Heart right ventricle (tissue), 16 donors: ENCODE data around the gene SEC61B. TPM values are rescaled to one million over a fixed set of nuclear protein-coding genes. Genes with fewer than 3 reads are reported as not detected.
"Not testable (repeated sequence)": the region's sequence is repeated elsewhere in the genome, so short reads cannot be mapped to it uniquely, and the experiment has no call there.

ENCODE experiments used
- ATAC-seq, 8 donors: fragments of 200-7000 bp; cut with Tn5 transposase; one replicate each; pipeline ENCODE4 v1.9.1; 2020; ENCODE audit warnings: mild to moderate bottlenecking in 8 of 8, moderate library complexity in 8 of 8, moderate number of reproducible peaks in 1 of 8
- DNase-seq, 2 donors: peaks; one replicate each; pipeline ENCODE4 v3.0.0-alpha.2; 2020
- H3K27ac ChIP-seq, 10 donors: fragments of 200-600 bp; sonication (generic) in 2 of 10; one replicate each; pipeline versions ENCODE4 v1.5.0 to v1.8.0; 2020 to 2022; ENCODE audit warnings: mild to moderate bottlenecking in 3 of 10
- H3K27me3 ChIP-seq, 7 donors: fragments of 200-600 bp; one replicate each; pipeline ENCODE4 v1.8.0; 2021 to 2022; ENCODE audit warnings: mild to moderate bottlenecking in 2 of 7
- H3K36me3 ChIP-seq, 9 donors: fragments of 200-600 bp; sonication (generic) in 1 of 9; one replicate each; pipeline versions ENCODE4 v1.5.0 to v1.8.0; 2020 to 2022; ENCODE audit warnings: mild to moderate bottlenecking in 2 of 9
- H3K4me1 ChIP-seq, 9 donors: fragments of 200-600 bp; sonication (generic) in 1 of 9; one replicate each; pipeline versions ENCODE4 v1.5.0 to v1.8.0; 2020 to 2022; ENCODE audit warnings: mild to moderate bottlenecking in 4 of 9
- H3K4me3 ChIP-seq, 10 donors: fragments of 200-600 bp; sonication (generic) in 2 of 10; one replicate each; pipeline versions ENCODE4 v1.5.0 to v1.8.0; 2020 to 2022; ENCODE audit warnings: mild to moderate bottlenecking in 7 of 10, moderate library complexity in 2 of 10
- H3K9me3 ChIP-seq, 11 donors: fragments of 200-600 bp in 10 of 11; sonication (generic) in 2 of 11; one replicate each; pipeline versions ENCODE4 v1.5.0 to v1.8.0; 2013 to 2022; ENCODE audit warnings: mild to moderate bottlenecking in 2 of 11, control low read depth in 1 of 11, moderate library complexity in 1 of 11
- CTCF ChIP-seq, 9 donors: fragments of 200-600 bp; sonication (generic) in 2 of 9; IDR thresholded peaks; one replicate each; pipeline versions ENCODE4 v1.5.0 to v1.8.0; 2021 to 2022; ENCODE audit warnings: antibody characterized with exemption in 9 of 9, mild to moderate bottlenecking in 5 of 9, moderate library complexity in 1 of 9
- WGBS, 2 donors: extraction: QIAGEN DNeasy Blood & Tissue Kit; methylation state at CpG; one replicate each; pipeline ENCODE4 v1.1.7; 2013; ENCODE audit warnings: inconsistent platforms in 1 of 2; 5-methylcytosine and 5-hydroxymethylcytosine counted together
- intact Hi-C, 10 donors: fragments of 100-400 bp; cut with DNase I; formaldehyde crosslinking; loops; one replicate each; pipeline versions ENCODE4 v1.11.1 to v1.14.2; 2022
- polyA plus RNA-seq, 2 donors: library from polyadenylated mRNA; stranded (reverse); fragments of 200-250 nt; gene quantifications; one replicate each; pipeline ENCODE4 v1.2.3, GENCODE V29; 2013
- total RNA-seq, 10 donors: library from RNA; stranded (reverse); fragmentation: NEBNext Ultra II Directional in 3 of 10; extraction: Animal tissue kit (Norgen Biotek cat#: 25700) in 3 of 10; gene quantifications; one replicate each; pipeline versions ENCODE4 v1.2.1 to v1.2.4, GENCODE V29; 2021 to 2023
- donor health status: Arrhythmogenic right ventricular cardiomyopathy.
- donor health status: ischemic (EF 13 %, LVEDD 7.1; RV severe dilation, severe dysfunction).
- donor health status: healthy with polysubstance abuse.
- donor health status: DM: no; HTN: yes; CAD: no.
- donor health status: DM: no; HTN: no; CAD: no.
- donor health status: ischemic (EF 25% LVEDD 6.9; RV normal size, moderate dysfunction).
- donor health status: ischemic (EF 25% LVEDD 5.7; RV mildly dilated, moderate dysfunction).
- donor health status: healthy.
- donor health status: DM: yes; HTN: yes; CAD: no.
- donor health status: Ischemic cardiomyopathy.
- donor health status: ischemic (EF 35%, LVEDD 5.7; RV mildly dilated, moderate dysfunction).
- donor health status: nonischemic (EF 11% LVEDD 7.7; RV severe dilation, severe dysfunction).
- donor health status: DM: yes; HTN: yes; CAD: no.
- donor health status: PGD.
- donor health status: ischemic (EF 29% LVEDD 5.4; RV normal size, mild dysfunction).
- donor health status: nonischemic (EF 23%, LVEDD 6.1; RV moderate dilation, normal function).

SEC61B gene
- total and polyA plus RNA-seq, 12 donors, result 24.1 to 177 (median 37.4) TPM

GRCh38 chr9:99237356-99237755, 15.3 kb downstream of the SEC61B start:
- Histone ChIP-seq H3K36me3 (peaks cover 0 to 43% (median 10%) of the 10 kb centered on the region in 9 donors), H3K4me3 (no peak overlapping the region), H3K27ac (no peak overlapping the region), H3K9me3 (no peaks in the 10 kb centered on the region), H3K4me1 (peaks cover 0 to 41% (median 17%) of the 10 kb centered on the region in 9 donors), H3K27me3 (no peaks in the 10 kb centered on the region)
- no peak for TF ChIP-seq CTCF (IDR thresholded peaks at IDR 0.05)
- ATAC-seq, result no peak
- intact Hi-C loops, result no loop called here
- no peak for DNase-seq

GRCh38 chr9:99237849-99238248, 15.8 kb downstream of the SEC61B start:
- intact Hi-C loops, H3K4me3 ChIP-seq, H3K27me3 ChIP-seq, DNase-seq, ATAC-seq, H3K9me3 ChIP-seq, H3K27ac ChIP-seq: not testable (repeated sequence)
- WGBS, 2 donors, result 96% methylated on average over 4 of the region's 4 CpGs
- Histone ChIP-seq H3K4me1 (peaks cover 0 to 41% (median 17%) of the 10 kb centered on the region in 9 donors), H3K36me3 (peaks cover 0 to 38% (median 5%) of the 10 kb centered on the region in 9 donors)

- Histone ChIP-seq H3K9me3 (no peaks in the 10 kb centered on the region), H3K27me3 (no peaks in the 10 kb centered on the region), H3K36me3 (peaks cover 0 to 33% (median under 1%) of the 10 kb centered on the region in 9 donors), H3K4me3 (no peak overlapping the region), H3K27ac (no peak overlapping the region), H3K4me1 (peaks cover 0 to 41% (median 17%) of the 10 kb centered on the region in 9 donors)
- TF ChIP-seq CTCF (IDR thresholded peaks at IDR 0.05), result no peak
- ATAC-seq (no peak), DNase-seq (no peak)
- intact Hi-C loops, result no loop called here
Measured at GRCh38 chr9:99238331-99238730, 16.2 kb downstream of the SEC61B start.

GRCh38 chr9:99239341-99240060, 17.4 kb downstream of the SEC61B start:
- intact Hi-C loops, result no loop called here
- no peak overlapping the region for H3K4me3 ChIP-seq
- WGBS, 2 donors, result 48 to 52% methylated on average over 6 of the region's 6 CpGs
- peaks cover 0 to 40% (median 17%) of the 10 kb centered on the region in 9 donors for H3K4me1 ChIP-seq
- no peaks in the 10 kb centered on the region for H3K9me3 ChIP-seq
- no peak for TF ChIP-seq CTCF (IDR thresholded peaks at IDR 0.05)
- DNase-seq (no peak), ATAC-seq (peak in 7 of 8 donors; percentile 19 to 76 (median 53))
- peaks cover 0 to 30% (median 0%) of the 10 kb centered on the region in 9 donors for H3K36me3 ChIP-seq
- peak overlapping the region in 3 of 10 donors; percentile 18 to 31 (median 23) for H3K27ac ChIP-seq
- H3K27me3 ChIP-seq, result no peaks in the 10 kb centered on the region

- Histone ChIP-seq H3K9me3 (no peaks in the 10 kb centered on the region), H3K36me3 (peaks cover 0 to 30% (median 0%) of the 10 kb centered on the region in 9 donors), H3K4me1 (peaks cover 0 to 33% (median 17%) of the 10 kb centered on the region in 9 donors), H3K27ac (no peak overlapping the region), H3K27me3 (no peaks in the 10 kb centered on the region), H3K4me3 (no peak overlapping the region)
- WGBS, 2 donors, result 77 to 82% methylated on average over 7 of the region's 7 CpGs
- ATAC-seq (no peak), DNase-seq (no peak)
- TF ChIP-seq CTCF (IDR thresholded peaks at IDR 0.05), result peak in 3 of 9 donors; percentile 8 to 40 (median 22)
- intact Hi-C loops, result no loop called here
Measured at GRCh38 chr9:99241106-99241505, 19.0 kb downstream of the SEC61B start.
